ENCODE measurements around the gene ZNF518A.

- TF ChIP-seq, protein P1, sequence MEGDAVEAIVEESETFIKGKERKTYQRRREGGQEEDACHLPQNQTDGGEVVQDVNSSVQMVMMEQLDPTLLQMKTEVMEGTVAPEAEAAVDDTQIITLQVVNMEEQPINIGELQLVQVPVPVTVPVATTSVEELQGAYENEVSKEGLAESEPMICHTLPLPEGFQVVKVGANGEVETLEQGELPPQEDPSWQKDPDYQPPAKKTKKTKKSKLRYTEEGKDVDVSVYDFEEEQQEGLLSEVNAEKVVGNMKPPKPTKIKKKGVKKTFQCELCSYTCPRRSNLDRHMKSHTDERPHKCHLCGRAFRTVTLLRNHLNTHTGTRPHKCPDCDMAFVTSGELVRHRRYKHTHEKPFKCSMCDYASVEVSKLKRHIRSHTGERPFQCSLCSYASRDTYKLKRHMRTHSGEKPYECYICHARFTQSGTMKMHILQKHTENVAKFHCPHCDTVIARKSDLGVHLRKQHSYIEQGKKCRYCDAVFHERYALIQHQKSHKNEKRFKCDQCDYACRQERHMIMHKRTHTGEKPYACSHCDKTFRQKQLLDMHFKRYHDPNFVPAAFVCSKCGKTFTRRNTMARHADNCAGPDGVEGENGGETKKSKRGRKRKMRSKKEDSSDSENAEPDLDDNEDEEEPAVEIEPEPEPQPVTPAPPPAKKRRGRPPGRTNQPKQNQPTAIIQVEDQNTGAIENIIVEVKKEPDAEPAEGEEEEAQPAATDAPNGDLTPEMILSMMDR (IDR thresholded peaks at IDR 0.05), result no peak
- no peak for TF ChIP-seq POLR2AphosphoS5 (IDR thresholded peaks at IDR 0.05; ENCODE audit: low read depth, low read length)
- TF ChIP-seq, protein P2, sequence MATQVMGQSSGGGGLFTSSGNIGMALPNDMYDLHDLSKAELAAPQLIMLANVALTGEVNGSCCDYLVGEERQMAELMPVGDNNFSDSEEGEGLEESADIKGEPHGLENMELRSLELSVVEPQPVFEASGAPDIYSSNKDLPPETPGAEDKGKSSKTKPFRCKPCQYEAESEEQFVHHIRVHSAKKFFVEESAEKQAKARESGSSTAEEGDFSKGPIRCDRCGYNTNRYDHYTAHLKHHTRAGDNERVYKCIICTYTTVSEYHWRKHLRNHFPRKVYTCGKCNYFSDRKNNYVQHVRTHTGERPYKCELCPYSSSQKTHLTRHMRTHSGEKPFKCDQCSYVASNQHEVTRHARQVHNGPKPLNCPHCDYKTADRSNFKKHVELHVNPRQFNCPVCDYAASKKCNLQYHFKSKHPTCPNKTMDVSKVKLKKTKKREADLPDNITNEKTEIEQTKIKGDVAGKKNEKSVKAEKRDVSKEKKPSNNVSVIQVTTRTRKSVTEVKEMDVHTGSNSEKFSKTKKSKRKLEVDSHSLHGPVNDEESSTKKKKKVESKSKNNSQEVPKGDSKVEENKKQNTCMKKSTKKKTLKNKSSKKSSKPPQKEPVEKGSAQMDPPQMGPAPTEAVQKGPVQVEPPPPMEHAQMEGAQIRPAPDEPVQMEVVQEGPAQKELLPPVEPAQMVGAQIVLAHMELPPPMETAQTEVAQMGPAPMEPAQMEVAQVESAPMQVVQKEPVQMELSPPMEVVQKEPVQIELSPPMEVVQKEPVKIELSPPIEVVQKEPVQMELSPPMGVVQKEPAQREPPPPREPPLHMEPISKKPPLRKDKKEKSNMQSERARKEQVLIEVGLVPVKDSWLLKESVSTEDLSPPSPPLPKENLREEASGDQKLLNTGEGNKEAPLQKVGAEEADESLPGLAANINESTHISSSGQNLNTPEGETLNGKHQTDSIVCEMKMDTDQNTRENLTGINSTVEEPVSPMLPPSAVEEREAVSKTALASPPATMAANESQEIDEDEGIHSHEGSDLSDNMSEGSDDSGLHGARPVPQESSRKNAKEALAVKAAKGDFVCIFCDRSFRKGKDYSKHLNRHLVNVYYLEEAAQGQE (IDR thresholded peaks at IDR 0.05; ENCODE audit: insufficient read depth in 1 of 2, low read depth in 2 of 2, low read length in 1 of 2), result no peak
- TF ChIP-seq SIN3A (IDR thresholded peaks at IDR 0.05; ENCODE audit: borderline replicate concordance, insufficient read depth, low read depth, low read length), result no peak
- TF ChIP-seq TCF7L2 (IDR thresholded peaks at IDR 0.05; ENCODE audit: low read depth, low read length), result no peak
Measured at GRCh38 chr10:96125142-96125515, 5.0 kb upstream of the ZNF518A start.
